ENCODE results near the gene PRELID2. TPM values are rescaled to one million over a fixed set of nuclear protein-coding genes. Genes with fewer than 3 reads are reported as not detected.
"Not testable (repeated sequence)": the region's sequence is repeated elsewhere in the genome, so short reads cannot be mapped to it uniquely, and the experiment has no call there.

Gene PRELID2
- total and polyA plus RNA-seq, 4 donors: 1.2 to 68.1 (median 5.5) TPM

DNA sequence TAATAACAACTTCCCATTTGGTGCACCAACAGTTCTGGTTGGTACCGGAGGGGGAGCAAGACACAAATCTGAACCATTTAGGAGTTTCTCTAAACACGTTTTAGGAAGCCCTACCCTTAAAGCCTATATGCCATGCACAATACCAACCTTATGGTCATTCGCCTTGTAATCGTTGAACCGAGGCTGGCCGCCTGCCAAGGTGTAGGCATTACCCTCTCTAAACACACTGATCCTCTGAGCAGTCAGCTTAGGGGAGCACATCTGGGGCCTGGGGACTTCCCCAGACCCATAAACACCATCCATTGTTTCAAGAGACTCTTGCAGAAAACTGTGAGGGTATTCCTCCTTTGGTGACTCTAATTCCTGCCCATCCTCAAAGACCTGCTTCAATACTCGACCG lies 37.3 kb upstream of the PRELID2 start:
- no peak overlapping the region for H3K4me3 ChIP-seq
- H3K4me1 ChIP-seq (ENCODE audit: control insufficient read depth in 5 of 5, insufficient read depth in 5 of 5, low read length in 5 of 5): peaks cover 0 to 6% (median 0%) of the 10 kb centered on the region in 5 donors
- 80 to 89% methylated on average over 8 of the region's 8 CpGs for WGBS, 2 donors
- H3K27ac ChIP-seq (ENCODE audit: low read depth in 1 of 2, low read length in 1 of 2): no peak overlapping the region
- no peak overlapping the region for H3K9ac ChIP-seq (ENCODE audit: insufficient read depth in 1 of 2, low read length in 2 of 2)
- TF ChIP-seq, protein P1, sequence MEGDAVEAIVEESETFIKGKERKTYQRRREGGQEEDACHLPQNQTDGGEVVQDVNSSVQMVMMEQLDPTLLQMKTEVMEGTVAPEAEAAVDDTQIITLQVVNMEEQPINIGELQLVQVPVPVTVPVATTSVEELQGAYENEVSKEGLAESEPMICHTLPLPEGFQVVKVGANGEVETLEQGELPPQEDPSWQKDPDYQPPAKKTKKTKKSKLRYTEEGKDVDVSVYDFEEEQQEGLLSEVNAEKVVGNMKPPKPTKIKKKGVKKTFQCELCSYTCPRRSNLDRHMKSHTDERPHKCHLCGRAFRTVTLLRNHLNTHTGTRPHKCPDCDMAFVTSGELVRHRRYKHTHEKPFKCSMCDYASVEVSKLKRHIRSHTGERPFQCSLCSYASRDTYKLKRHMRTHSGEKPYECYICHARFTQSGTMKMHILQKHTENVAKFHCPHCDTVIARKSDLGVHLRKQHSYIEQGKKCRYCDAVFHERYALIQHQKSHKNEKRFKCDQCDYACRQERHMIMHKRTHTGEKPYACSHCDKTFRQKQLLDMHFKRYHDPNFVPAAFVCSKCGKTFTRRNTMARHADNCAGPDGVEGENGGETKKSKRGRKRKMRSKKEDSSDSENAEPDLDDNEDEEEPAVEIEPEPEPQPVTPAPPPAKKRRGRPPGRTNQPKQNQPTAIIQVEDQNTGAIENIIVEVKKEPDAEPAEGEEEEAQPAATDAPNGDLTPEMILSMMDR (IDR thresholded peaks at IDR 0.05; ENCODE audit: control extremely low read depth, extremely low read depth): no peak
- DNase-seq: no peak
- no peak for ATAC-seq (ENCODE audit: insufficient read depth, low FRiP score)
- H3K9me3 ChIP-seq (ENCODE audit: control insufficient read depth in 4 of 4, insufficient read depth in 3 of 4, low read length in 3 of 4): peaks cover 0 to 2% (median 0%) of the 10 kb centered on the region in 4 donors
- no peaks in the 10 kb centered on the region for H3K27me3 ChIP-seq (ENCODE audit: control insufficient read depth in 3 of 3, insufficient read depth in 3 of 3, low read length in 2 of 3)
- H3K36me3 ChIP-seq (ENCODE audit: control insufficient read depth in 4 of 4, insufficient read depth in 4 of 4, low read length in 4 of 4): no peaks in the 10 kb centered on the region

DNA sequence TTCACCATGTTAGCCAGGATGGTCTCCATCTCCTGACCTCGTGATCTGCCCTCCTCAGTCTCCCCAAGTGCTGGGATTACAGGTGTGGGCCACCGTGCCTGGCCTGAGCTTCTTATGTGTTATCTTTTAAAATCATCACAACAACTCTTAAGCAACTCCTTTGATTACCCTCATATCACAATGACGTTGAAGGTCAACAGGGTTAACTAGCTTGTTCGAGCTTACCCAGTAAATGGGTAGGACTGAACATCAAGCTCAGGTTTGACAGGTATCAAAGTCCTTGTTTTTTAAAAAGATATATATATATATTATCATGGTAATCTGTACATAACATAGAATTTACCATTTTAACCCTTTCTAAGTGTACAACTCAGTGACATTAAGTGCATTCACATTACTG lies 34.6 kb upstream of the PRELID2 start:
- Histone ChIP-seq H3K27me3 (ENCODE audit: control insufficient read depth in 3 of 3, insufficient read depth in 3 of 3, low read length in 2 of 3) (no peaks in the 10 kb centered on the region), H3K36me3 (ENCODE audit: control insufficient read depth in 4 of 4, insufficient read depth in 4 of 4, low read length in 4 of 4) (no peaks in the 10 kb centered on the region), H3K27ac (ENCODE audit: low read depth in 1 of 2, low read length in 1 of 2) (no peak overlapping the region), H3K9me3 (ENCODE audit: control insufficient read depth in 4 of 4, insufficient read depth in 3 of 4, low read length in 3 of 4) (peaks cover 0 to 2% (median 0%) of the 10 kb centered on the region in 4 donors), H3K4me3 (no peak overlapping the region), H3K4me1 (ENCODE audit: control insufficient read depth in 5 of 5, insufficient read depth in 5 of 5, low read length in 5 of 5) (peaks cover 0 to 12% (median 0%) of the 10 kb centered on the region in 5 donors), H3K9ac (ENCODE audit: insufficient read depth in 1 of 2, low read length in 2 of 2) (no peak overlapping the region)
- DNase-seq (no peak), ATAC-seq (ENCODE audit: insufficient read depth, low FRiP score) (no peak)
- TF ChIP-seq, protein P1 (IDR thresholded peaks at IDR 0.05; ENCODE audit: control extremely low read depth, extremely low read depth): no peak
- 77 to 85% methylated on average over 4 of the region's 4 CpGs for WGBS, 2 donors

DNA sequence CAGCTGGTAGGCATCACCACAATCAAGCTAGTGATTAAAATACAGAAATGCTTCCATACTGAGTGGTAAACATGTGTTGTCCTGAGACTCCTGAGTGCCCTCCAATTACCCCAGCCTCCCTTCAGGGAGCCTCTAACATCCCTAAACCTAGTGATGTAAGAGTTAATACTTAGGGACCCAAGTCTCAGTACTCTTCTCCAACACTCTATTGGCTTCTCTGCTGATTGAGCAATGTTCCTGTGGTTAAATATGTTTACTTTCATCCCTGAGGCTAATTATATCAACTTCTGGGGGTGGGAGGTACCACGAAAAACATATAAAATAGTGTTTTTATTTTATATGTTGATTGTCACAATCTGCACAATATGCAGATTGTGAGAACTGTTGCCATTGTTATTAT lies 32.7 kb upstream of the PRELID2 start:
- H3K9ac ChIP-seq (ENCODE audit: insufficient read depth in 1 of 2, low read length in 2 of 2): no peak overlapping the region
- H3K9me3 ChIP-seq (ENCODE audit: control insufficient read depth in 4 of 4, insufficient read depth in 3 of 4, low read length in 3 of 4): no peaks in the 10 kb centered on the region
- WGBS, 2 donors: 23 to 26% methylated on average over 1 of the region's 1 CpG
- peaks cover 0 to 12% (median 0%) of the 10 kb centered on the region in 5 donors for H3K4me1 ChIP-seq (ENCODE audit: control insufficient read depth in 5 of 5, insufficient read depth in 5 of 5, low read length in 5 of 5)
- TF ChIP-seq, protein P1 (IDR thresholded peaks at IDR 0.05; ENCODE audit: control extremely low read depth, extremely low read depth): no peak
- H3K4me3 ChIP-seq: no peak overlapping the region
- H3K36me3 ChIP-seq (ENCODE audit: control insufficient read depth in 4 of 4, insufficient read depth in 4 of 4, low read length in 4 of 4): no peaks in the 10 kb centered on the region
- no peak overlapping the region for H3K27ac ChIP-seq (ENCODE audit: low read depth in 1 of 2, low read length in 1 of 2)
- H3K27me3 ChIP-seq (ENCODE audit: control insufficient read depth in 3 of 3, insufficient read depth in 3 of 3, low read length in 2 of 3): no peaks in the 10 kb centered on the region
- DNase-seq (peak; percentile 14 to 68 (median 44)), ATAC-seq (ENCODE audit: insufficient read depth, low FRiP score) (no peak)

DNA sequence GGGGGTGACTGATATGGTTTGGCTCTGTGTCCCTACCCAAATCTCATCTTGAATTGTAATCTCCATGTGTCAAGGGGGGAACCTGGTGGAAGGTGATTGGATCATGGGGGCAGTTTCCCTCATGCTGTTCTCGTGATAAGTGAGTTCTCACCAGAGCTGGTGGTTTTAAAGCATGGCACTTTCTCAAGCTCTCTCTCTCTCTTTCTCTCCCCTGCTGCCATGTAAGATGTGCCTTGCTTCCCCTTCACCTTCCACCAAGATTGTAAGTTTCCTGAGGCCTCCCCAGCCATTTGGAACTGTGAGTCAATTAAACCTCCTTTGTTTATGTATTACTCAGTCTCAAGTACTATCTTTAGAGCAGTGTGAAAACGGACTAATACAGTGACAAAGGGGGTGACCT lies 29.3 kb upstream of the PRELID2 start:
- H3K27me3 ChIP-seq (ENCODE audit: control insufficient read depth in 3 of 3, insufficient read depth in 3 of 3, low read length in 2 of 3); H3K9ac ChIP-seq (ENCODE audit: insufficient read depth in 1 of 2, low read length in 2 of 2); H3K4me3 ChIP-seq; DNase-seq; H3K36me3 ChIP-seq (ENCODE audit: control insufficient read depth in 4 of 4, insufficient read depth in 4 of 4, low read length in 4 of 4); ATAC-seq (ENCODE audit: insufficient read depth, low FRiP score); H3K9me3 ChIP-seq (ENCODE audit: control insufficient read depth in 4 of 4, insufficient read depth in 3 of 4, low read length in 3 of 4); H3K27ac ChIP-seq (ENCODE audit: low read depth in 1 of 2, low read length in 1 of 2): not testable (repeated sequence)
- peaks cover 0 to 12% (median 0%) of the 10 kb centered on the region in 5 donors for H3K4me1 ChIP-seq (ENCODE audit: control insufficient read depth in 5 of 5, insufficient read depth in 5 of 5, low read length in 5 of 5)
- WGBS, 2 donors: 74 to 85% methylated on average over 2 of the region's 2 CpGs
